Neural cell (in vitro differentiated cells): ENCODE data around the gene CEACAM18.

Source experiments
- CTCF ChIP-seq: fragments of 450-650 bp; IDR thresholded peaks from 2 replicates; pipeline ENCODE4 v1.5.1; 2014; ENCODE audit warnings: antibody characterized with exemption, mild to moderate bottlenecking, moderate library complexity; ENCODE audit not compliant: poor library complexity, severe bottlenecking
- EP300 ChIP-seq: fragments of 450-650 bp; conservative IDR thresholded peaks from 2 replicates; pipeline ENCODE4 v1.6.1; 2014; ENCODE audit warnings: antibody characterized with exemption, mild to moderate bottlenecking, moderate library complexity; ENCODE audit not compliant: poor library complexity, severe bottlenecking
- EZH2 ChIP-seq: fragments of 200-600, 300-800 bp; shearing (Covaris generic), sonication (generic); IDR thresholded peaks from 2 replicates; pipeline ENCODE4 v1.6.1; 2014; ENCODE audit warnings: antibody characterized with exemption, low read length, borderline replicate concordance, mild to moderate bottlenecking; ENCODE audit not compliant: insufficient read depth, poor library complexity, severe bottlenecking
- MXI1 ChIP-seq: fragments of 450-650 bp; conservative IDR thresholded peaks from 2 replicates; pipeline ENCODE4 v1.6.1; 2014; ENCODE audit warnings: antibody characterized with exemption, mild to moderate bottlenecking; ENCODE audit not compliant: poor library complexity, severe bottlenecking
- POLR2AphosphoS5 ChIP-seq: IDR thresholded peaks from 2 replicates; pipeline ENCODE4 v1.6.1; 2012
- RAD21 ChIP-seq: fragments of 450-650 bp; conservative IDR thresholded peaks from 2 replicates; pipeline ENCODE4 v1.6.1; 2014; ENCODE audit warnings: antibody characterized with exemption, mild to moderate bottlenecking, moderate library complexity
- SMC3 ChIP-seq: fragments of 450-650 bp; conservative IDR thresholded peaks from 2 replicates; pipeline ENCODE4 v1.6.1; 2014; ENCODE audit warnings: antibody characterized with exemption, mild to moderate bottlenecking, moderate library complexity; ENCODE audit not compliant: poor library complexity
- TAF1 ChIP-seq: IDR thresholded peaks from 2 replicates; pipeline ENCODE4 v1.6.1; 2012; ENCODE audit warnings: low read depth
- TF ChIP-seq, protein P1 (sequence below): IDR thresholded peaks from 2 replicates; pipeline ENCODE4 v1.6.1; 2012; ENCODE audit warnings: borderline replicate concordance

- no peak for TF ChIP-seq CTCF
- TF ChIP-seq POLR2AphosphoS5, result no peak
- TF ChIP-seq, protein P1, sequence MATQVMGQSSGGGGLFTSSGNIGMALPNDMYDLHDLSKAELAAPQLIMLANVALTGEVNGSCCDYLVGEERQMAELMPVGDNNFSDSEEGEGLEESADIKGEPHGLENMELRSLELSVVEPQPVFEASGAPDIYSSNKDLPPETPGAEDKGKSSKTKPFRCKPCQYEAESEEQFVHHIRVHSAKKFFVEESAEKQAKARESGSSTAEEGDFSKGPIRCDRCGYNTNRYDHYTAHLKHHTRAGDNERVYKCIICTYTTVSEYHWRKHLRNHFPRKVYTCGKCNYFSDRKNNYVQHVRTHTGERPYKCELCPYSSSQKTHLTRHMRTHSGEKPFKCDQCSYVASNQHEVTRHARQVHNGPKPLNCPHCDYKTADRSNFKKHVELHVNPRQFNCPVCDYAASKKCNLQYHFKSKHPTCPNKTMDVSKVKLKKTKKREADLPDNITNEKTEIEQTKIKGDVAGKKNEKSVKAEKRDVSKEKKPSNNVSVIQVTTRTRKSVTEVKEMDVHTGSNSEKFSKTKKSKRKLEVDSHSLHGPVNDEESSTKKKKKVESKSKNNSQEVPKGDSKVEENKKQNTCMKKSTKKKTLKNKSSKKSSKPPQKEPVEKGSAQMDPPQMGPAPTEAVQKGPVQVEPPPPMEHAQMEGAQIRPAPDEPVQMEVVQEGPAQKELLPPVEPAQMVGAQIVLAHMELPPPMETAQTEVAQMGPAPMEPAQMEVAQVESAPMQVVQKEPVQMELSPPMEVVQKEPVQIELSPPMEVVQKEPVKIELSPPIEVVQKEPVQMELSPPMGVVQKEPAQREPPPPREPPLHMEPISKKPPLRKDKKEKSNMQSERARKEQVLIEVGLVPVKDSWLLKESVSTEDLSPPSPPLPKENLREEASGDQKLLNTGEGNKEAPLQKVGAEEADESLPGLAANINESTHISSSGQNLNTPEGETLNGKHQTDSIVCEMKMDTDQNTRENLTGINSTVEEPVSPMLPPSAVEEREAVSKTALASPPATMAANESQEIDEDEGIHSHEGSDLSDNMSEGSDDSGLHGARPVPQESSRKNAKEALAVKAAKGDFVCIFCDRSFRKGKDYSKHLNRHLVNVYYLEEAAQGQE, result no peak
- no peak for TF ChIP-seq TAF1
- TF ChIP-seq RAD21, result no peak
- TF ChIP-seq EZH2, result no peak
- no peak for TF ChIP-seq EP300
- no peak for TF ChIP-seq MXI1
- no peak for TF ChIP-seq SMC3
Measured at GRCh38 chr19:51469629-51470028, 8.7 kb upstream of the CEACAM18 start.
